Activated CD8-positive, alpha-beta memory T cell treated with anti-CD3 and anti-CD28 coated beads for 24 hours (primary cell): Measurements from ENCODE around the gene VPS37C.
"Not testable (repeated sequence)": the region's sequence is repeated elsewhere in the genome, so short reads cannot be mapped to it uniquely, and the experiment has no call there.

Experiments
- DNase-seq: peaks from one replicate; pipeline ENCODE4 v3.0.0-alpha.2; 2020

VPS37C gene

GRCh38 chr11:61161190-61162091 is at the start of gene VPS37C:
VPS37C (minus strand) TSS chr11:61161426; CDS start chr11:61138829, 22,597 bp downstream.
- peak; percentile 97 for DNase-seq

- DNase-seq, result not testable (repeated sequence)
Observed at GRCh38 chr11:61210629-61211028, 49.4 kb upstream of the VPS37C start.

GRCh38 chr11:61207636-61208310 is 46.5 kb upstream of the VPS37C start:
- DNase-seq, result not testable (repeated sequence)

- not testable (repeated sequence) for DNase-seq
Observed at GRCh38 chr11:61204502-61205059, 43.4 kb upstream of the VPS37C start.

GRCh38 chr11:61203873-61204272 is 42.6 kb upstream of the VPS37C start:
- DNase-seq, result not testable (repeated sequence)

GRCh38 chr11:61202950-61203746 is 41.9 kb upstream of the VPS37C start, which contains the start of gene PGA3:
PGA3 (plus strand) TSS chr11:61203515; CDS start chr11:61203565, 50 bp downstream.
- not testable (repeated sequence) for DNase-seq

GRCh38 chr11:61201476-61201875 is 40.2 kb upstream of the VPS37C start:
- no peak for DNase-seq

GRCh38 chr11:61198948-61199523 is 37.8 kb upstream of the VPS37C start:
- no peak for DNase-seq

- no peak for DNase-seq
Observed at GRCh38 chr11:61198361-61198760, 37.1 kb upstream of the VPS37C start.

- DNase-seq, result no peak
Observed at GRCh38 chr11:61195719-61196118, 34.5 kb upstream of the VPS37C start.

GRCh38 chr11:61194981-61195695 is 33.9 kb upstream of the VPS37C start:
- DNase-seq, result no peak

- no peak for DNase-seq
Observed at GRCh38 chr11:61194169-61194671, 33.0 kb upstream of the VPS37C start.

- no peak for DNase-seq
Observed at GRCh38 chr11:61193596-61193995, 32.4 kb upstream of the VPS37C start.

- no peak for DNase-seq
Observed at GRCh38 chr11:61189933-61190332, 28.7 kb upstream of the VPS37C start.

- DNase-seq, result peak; percentile 91
Observed at GRCh38 chr11:61187505-61188130, 26.4 kb upstream of the VPS37C start.

GRCh38 chr11:61186504-61186903 is 25.3 kb upstream of the VPS37C start:
- no peak for DNase-seq

- no peak for DNase-seq
Observed at GRCh38 chr11:61183645-61184044, 22.4 kb upstream of the VPS37C start.

- DNase-seq, result no peak
Observed at GRCh38 chr11:61181489-61181888, 20.3 kb upstream of the VPS37C start.

- DNase-seq, result not testable (repeated sequence)
Observed at GRCh38 chr11:61180205-61180604, 19.0 kb upstream of the VPS37C start.

- no peak for DNase-seq
Observed at GRCh38 chr11:61176446-61176845, 15.2 kb upstream of the VPS37C start.

- no peak for DNase-seq
Observed at GRCh38 chr11:61174949-61175348, 13.7 kb upstream of the VPS37C start.
